Stimulated activated CD4-positive, alpha-beta T cell treated with anti-CD3 and anti-CD28 coated beads, Interleukin-1b, Interleukin-23, amount 100 ng/mL, for 48 hours (primary cell): ENCODE results near the gene ZBTB7C.

Experiments
- DNase-seq: peaks from one replicate; pipeline ENCODE4 v3.0.0-alpha.2; 2020

ZBTB7C gene

GRCh38 chr18:48244530-48244929 lies 164.7 kb downstream of the ZBTB7C start:
- no peak for DNase-seq

DNA sequence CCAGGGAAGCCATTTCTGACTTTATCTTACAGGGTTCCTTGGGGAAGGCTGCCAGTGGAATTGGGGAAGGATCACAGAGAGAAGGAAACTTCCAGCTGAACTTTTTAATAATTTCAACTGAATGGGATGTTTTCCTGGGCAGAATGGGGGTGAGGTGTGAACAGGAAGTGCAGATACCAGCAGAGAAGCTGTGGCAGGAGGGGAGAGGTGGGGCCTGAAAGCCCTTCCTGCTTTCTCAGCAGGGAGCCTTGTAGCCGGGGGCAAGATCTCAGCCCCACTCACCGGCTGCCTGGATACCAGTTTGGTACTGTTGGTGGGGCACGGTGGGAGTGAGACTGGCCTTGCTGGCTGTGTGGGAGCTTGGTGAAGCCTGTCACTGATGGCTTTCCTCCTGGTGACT lies 170.5 kb downstream of the ZBTB7C start:
- no peak for DNase-seq

DNA sequence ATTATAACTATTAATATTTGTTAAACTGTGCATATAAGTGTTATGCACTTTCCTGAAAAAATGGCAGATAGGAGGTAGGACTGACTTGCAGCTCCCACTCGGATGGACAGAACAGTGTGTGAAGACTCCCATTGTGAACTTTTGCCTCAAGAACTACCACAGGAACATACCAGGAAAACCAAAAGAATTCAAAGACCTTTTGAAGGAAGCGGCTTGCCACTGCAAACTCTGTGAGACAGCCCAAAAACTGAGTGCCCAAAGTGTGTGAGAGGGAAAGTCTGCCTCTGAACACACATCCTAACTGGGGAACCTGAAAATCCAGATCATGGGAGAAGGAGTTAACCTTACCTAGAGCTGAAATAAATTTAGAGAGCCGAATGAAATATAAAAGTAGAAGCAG lies 171.0 kb downstream of the ZBTB7C start:
- no peak for DNase-seq

GRCh38 chr18:48236822-48237221 lies 172.4 kb downstream of the ZBTB7C start:
- DNase-seq: no peak

- DNase-seq: peak; percentile 9
Measured at GRCh38 chr18:48230467-48231113, 178.6 kb downstream of the ZBTB7C start.

- DNase-seq: no peak
Measured at GRCh38 chr18:48229552-48229981, 179.6 kb downstream of the ZBTB7C start.

GRCh38 chr18:48228841-48229240 lies 180.3 kb downstream of the ZBTB7C start:
- no peak for DNase-seq

GRCh38 chr18:48228301-48228715 lies 180.9 kb downstream of the ZBTB7C start:
- no peak for DNase-seq

GRCh38 chr18:48227206-48227605 lies 182.0 kb downstream of the ZBTB7C start:
- DNase-seq: no peak

GRCh38 chr18:48226401-48226800 lies 182.8 kb downstream of the ZBTB7C start:
- no peak for DNase-seq

- no peak for DNase-seq
Measured at GRCh38 chr18:48222118-48222517, 187.1 kb downstream of the ZBTB7C start.

GRCh38 chr18:48219810-48220499 lies 189.2 kb downstream of the ZBTB7C start:
- no peak for DNase-seq

DNA sequence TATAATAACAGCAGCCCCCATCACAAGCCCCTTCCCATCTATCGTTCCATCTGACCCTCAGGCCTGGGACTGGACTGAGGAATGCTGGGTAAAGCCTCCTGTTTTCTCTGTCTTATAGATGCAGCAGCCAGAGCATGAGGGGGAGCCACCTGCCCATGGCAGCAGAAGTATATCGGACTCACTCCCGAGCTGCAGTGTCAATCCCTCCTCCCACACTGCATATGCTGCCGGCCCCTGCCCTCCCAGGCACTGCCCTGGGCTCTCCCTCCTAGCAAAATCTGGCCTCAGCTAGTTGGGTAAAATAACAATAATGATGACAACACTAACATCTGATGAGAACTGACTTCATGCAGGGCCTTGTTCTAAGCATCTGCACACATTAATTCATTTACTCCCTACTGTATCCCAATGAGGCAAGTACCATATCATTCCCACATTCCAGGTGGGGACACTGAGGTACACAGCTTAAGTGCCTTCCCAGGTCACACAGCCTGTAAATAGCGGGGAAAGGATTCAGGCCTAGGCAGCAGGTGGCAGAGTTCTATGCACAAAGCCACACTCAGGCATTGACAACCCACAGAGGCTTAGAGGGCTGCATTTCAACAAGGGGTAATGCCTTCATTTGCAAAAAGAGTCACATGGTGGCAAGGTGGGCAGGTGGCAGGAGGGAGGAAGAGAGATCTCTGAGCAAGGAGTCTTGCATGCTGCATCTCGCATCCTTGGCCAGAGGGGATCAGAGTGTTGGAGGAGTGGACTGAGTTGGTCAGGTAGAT lies 190.0 kb downstream of the ZBTB7C start:
- DNase-seq: no peak

DNA sequence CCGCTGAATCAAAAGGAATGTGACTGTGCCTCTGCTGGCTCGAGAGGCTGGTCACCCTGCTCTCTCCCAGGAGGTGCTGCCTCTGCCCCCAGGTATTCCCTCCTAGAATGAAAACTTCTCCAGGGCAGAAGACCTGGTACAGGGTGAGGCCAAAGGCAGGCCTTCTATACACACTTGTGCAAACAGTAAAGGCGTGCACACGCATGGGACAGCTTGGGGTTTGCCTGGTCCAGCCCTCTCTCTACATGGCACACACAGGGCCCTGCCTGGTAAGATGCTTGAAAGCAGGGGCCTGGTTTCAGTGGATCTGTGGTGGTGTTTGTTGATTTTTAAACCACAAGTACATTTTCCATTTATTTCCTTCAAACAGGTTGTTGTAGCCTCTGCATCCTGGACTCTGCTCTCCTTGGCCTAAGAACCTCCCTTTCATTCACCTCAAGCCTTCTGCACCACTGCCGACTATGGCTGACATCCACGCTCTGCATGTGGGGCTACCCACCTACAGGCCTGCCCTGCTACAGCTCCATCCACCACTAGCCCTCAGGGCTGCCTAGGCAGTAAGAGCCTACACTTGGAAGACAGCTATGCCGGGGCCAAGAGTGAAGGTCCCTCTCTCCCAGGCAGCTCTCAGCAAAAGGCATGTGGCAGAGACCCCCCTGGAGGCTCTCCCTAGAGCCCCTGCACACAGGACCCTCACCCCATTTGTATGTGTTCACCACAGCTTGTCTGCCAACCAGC lies 190.7 kb downstream of the ZBTB7C start:
- DNase-seq: no peak

GRCh38 chr18:48217258-48218250 lies 191.6 kb downstream of the ZBTB7C start:
- DNase-seq: no peak

DNA sequence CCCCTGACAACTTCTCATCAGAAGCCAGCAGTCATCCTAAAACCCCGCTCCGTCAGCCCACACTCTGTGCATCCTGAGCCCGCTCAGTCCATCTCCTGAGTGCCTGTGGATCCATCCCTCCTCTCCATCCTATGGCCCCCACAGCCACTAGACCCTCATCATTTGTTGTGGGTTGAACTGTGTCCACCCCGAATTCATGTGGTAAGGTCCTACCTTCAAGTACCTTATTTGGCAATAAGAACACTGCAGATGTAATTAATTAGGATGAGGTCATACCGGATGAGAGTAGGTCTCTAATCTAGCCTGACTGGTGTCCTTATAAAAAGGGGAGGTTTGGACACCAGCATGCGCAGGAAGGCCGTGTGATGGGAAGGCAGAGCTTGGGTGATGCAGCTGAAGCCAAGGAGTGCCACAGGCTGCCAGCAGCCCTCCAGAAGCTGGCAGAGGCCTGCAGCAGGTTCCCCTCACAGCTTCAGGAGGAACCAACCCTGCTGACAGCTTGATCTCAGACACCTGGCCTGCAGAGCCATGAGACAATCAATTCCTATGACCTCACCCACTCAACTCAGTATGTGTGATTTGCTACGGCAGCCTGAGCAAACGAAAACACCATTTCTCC lies 192.4 kb downstream of the ZBTB7C start:
- no peak for DNase-seq

- no peak for DNase-seq
Measured at GRCh38 chr18:48215876-48216638, 193.1 kb downstream of the ZBTB7C start.

DNA sequence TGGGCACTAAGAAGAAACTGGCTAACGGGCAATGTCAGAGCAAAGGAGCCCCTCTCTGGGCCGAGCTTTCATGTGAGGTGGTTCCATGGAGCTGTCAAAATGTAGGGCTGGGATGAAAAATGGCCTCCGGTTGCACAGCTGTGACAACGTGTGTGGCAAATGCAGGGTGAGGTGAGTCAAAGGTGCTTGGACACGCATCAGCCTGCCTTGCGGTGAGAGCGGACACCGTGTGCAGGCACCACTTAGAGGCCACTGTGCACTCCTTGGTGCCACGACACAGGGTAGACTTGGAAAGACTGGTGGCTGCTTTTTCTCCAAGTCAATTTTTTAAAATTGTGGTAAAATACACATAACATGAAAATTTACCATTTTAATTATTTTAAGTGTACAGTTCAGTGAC lies 195.4 kb downstream of the ZBTB7C start:
- DNase-seq: no peak

DNA sequence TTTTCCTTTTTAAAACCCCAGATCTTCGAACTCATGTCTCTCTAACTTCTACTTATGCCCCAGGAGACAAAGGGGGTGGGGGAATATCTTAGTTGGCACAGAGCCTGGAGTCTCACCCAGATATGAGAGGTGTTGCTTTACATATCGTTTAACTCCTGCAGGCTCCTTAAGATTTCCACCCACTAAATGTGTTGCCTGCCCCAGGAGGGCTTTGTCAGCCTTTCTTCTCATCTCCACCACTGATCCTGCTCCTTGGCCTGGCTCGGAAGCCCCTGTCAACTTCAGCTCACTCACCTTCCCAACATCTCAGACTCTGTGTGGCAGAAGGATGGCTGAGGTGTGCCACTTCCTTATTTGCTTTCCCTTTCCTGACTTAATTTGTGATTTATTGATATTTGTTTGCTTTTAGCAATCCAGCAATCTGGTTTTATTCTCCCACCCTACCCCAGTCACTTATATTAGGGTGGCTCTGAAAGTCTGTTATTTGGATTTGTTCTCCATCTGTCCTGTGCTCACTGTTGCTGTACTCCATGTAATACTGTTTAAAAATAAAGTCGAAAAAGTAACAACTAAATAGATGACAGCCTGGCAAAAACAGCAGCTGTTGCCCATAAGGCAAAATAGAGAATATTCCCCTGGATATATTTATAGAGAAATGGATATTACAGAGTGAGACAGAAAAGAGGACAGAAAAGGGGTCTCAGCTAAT lies 200.6 kb downstream of the ZBTB7C start:
- DNase-seq: no peak

DNA sequence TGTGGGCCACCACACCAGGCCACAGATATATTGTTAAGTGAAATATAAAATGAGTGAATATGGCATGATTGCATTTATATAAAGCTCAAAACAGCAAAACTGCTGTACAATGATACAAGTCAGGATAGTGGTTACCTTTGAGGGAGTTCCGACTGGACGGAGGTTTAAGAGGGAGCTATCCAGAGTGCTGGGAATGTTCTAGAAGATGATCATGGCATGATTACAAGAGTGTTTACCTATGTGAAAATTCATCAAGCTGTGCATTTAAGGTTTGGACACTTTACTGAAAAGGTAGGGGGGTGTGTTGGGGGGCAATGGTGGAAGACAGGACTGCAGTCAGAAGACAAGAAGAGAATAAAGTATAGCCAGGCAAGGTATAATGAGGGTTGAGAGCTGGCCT lies 201.4 kb downstream of the ZBTB7C start:
- DNase-seq: no peak
